ENCODE measurements around the gene NDUFB7. TPM values are rescaled to one million over a fixed set of nuclear protein-coding genes. Genes with fewer than 3 reads are reported as not detected.

NDUFB7 gene
- polyA plus RNA-seq, 12 donors, result 56.7 to 137 (median 100) TPM; not detected in 1

- DNase-seq, result no peak
These were observed 43.2 kb downstream of the NDUFB7 start for GRCh38 chr19:14528419-14529253.

DNA sequence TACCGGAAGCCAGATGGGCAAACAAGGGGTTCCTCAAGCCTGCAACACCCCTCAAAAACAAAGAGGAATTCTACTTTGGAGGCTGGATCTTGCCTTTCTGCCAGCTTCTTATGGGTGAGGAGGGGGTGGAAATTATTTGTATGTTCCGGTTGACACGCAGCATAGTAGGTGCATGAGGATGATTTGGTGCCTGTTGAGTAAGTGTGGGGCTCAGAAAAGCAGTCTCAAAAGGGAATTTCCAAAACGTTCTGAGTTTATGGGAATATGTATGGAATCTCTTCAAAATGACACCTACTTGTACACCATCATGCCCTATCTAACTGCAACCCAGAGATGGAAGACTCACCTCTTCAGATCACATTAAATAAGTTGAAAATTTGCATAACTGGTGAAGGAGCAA is 45.4 kb downstream of the NDUFB7 start:
- DNase-seq, result no peak

DNA sequence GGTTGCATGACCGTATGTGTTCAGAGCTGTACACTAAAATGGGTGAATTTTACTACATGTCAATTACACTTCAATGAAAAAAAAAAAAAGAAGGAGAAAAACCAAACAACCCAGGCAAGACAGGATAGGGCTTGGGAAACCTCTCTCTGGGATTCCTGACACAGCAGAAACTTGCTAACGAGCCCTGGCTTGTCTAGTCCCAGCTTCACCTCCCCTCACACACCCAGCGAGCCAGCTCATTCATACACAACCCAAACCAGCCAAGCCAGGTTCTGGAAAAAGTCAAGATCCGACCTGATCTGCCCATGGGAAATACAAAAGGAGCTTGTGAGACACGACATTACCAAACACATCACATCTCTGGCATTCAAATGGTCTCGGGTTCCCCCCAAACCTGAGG is 46.1 kb downstream of the NDUFB7 start:
- no peak for DNase-seq

DNA sequence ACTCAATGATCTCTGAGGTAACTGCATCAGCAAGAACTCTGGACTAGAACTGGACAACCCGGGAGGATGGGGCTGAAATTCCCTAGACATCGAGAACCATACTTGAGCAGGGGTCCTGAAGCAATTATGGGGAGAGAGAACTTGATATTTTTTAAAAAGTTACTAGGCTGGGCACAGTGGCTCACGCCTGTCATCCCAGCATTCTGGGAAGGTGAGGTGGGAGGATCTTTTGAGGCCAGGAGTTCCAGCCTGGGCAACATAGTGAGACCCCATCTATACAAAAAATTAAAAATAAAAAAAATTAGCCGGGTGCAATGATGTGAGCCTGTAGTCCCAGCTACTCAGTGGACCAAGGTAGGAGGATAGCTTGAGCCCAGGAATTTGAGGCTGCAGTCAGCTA is 51.3 kb downstream of the NDUFB7 start:
- no peak for DNase-seq

DNA sequence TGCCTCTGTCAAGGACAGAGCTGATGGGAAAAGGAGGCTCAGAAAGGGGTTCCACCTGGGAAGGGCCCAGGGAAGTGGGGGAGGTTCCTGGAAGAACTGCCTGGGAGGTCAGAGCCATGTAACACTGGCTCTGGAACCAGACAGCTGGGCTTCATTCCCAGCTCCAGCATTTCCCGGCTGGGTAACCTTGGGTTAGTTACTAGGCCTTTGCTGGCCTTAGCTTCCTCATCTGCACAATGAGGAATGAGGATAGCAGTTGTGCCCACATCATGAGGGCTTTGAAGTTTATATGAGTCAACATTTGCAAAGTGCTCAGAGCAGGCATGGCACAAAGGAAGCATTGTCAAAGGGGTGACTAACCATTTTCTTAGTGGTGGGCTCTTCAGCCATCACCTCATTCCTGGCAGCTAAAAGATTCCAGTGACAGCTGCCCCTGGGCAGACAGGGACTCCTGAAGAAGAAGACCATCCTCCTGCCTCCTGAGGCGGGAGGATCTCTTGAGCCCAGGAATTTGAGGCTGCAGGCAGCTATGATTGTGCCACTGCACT is 51.9 kb downstream of the NDUFB7 start:
- DNase-seq, result no peak

- no peak for DNase-seq
These were observed 52.5 kb downstream of the NDUFB7 start for GRCh38 chr19:14519245-14519859.

GRCh38 chr19:14517840-14518505 is 53.9 kb downstream of the NDUFB7 start, which contains the start of gene DNAJB1:
TSS of gene DNAJB1 (minus strand) at chr19:14518397. CDS start at chr19:14518349, 48 bp downstream.
- peak; percentile 79 for DNase-seq

DNA sequence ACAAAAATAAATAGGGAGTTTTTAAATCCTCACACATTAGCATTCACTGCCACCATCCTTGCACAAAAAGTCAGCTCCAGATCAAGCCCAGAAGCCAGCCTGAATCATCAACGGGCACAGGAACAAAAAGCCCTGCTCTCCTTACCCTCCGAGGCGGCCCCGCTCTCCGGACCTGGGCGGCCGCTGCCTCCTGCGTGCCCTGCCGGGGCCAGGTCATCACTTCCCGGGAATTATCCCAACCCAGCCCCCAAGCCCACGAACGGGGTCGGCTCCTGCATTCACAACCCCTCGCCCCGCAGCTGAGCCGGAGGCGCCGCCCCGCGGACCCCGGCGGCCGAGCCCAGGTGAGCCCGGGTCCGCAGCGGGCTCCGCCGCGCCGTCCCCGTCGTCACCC is 54.4 kb downstream of the NDUFB7 start:
- DNase-seq, result no peak

DNA sequence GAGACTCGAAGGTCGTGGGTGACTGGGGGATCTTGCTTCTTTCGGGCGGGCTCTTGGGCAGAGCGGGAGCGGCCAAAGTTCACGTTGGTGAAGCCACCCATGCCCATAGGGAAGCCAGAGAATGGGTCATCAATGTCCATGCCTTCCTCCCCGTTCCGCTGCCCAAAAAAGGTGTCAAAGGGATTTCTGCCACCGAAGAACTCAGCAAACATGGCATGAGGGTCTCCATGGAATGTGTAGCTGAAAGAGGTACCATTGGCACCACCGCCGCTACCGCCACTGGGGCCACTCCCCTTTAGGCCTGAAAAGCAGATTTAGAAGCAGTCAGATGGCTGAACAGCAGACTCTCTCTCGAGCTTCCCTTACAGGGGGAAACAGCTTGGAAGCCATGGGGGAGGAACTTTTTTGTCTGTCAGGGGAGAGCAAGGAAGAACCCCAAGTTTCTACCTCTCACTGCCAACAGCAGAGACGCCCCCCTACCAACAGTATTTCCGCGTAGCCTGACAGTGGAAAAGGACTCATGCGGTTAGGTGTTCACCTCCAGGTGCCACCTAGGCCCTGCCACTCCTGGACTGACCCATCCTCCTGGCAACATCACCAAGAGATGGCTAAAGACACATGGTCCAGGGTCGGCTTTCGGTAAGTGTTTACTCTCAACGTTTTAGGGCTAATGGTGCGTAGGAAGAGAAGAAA is 55.0 kb downstream of the NDUFB7 start:
- DNase-seq, result no peak

Other genes starting within 250 kb of the NDUFB7 start
- gene ADGRE5, start 190.6 kb downstream of the NDUFB7 start, polyA plus RNA-seq (ENCODE audit: insufficient read length in 12 of 12), result 10 to 100 TPM in 11 of 12 donors, not detected in 1; 36.8 to 69.5 (median 50.5) TPM
- gene DDX39A, start 152.7 kb downstream of the NDUFB7 start, polyA plus RNA-seq (ENCODE audit: insufficient read length in 12 of 12), result 10 to 100 TPM in 11 of 12 donors, not detected in 1; 35.6 to 55.0 (median 41.8) TPM
- 10 to 100 TPM in 11 of 12 donors, not detected in 1; 41.3 to 73.8 (median 53.7) TPM for gene PKN1, start 138.8 kb downstream of the NDUFB7 start, polyA plus RNA-seq (ENCODE audit: insufficient read length in 12 of 12)
- under 1 TPM in 3 of 12 donors, not detected in 9; 0.11 to 0.12 (median 0.12) TPM for gene PTGER1, start 96.7 kb downstream of the NDUFB7 start, polyA plus RNA-seq (ENCODE audit: insufficient read length in 12 of 12)
- gene GIPC1, start 75.9 kb downstream of the NDUFB7 start, polyA plus RNA-seq (ENCODE audit: insufficient read length in 12 of 12), result 10 to 100 TPM in 11 of 12 donors, not detected in 1; 28.6 to 60.6 (median 38.0) TPM
- 10 to 100 TPM in 11 of 12 donors, not detected in 1; 68.0 to 89.3 (median 76.1) TPM for gene DNAJB1, start 53.7 kb downstream of the NDUFB7 start, polyA plus RNA-seq (ENCODE audit: insufficient read length in 12 of 12)
- gene TECR, start 42.5 kb downstream of the NDUFB7 start, polyA plus RNA-seq (ENCODE audit: insufficient read length in 12 of 12), result 100 to 1,000 TPM in 7 of 12 donors, 10 to 100 TPM in 4, not detected in 1; 73.9 to 183 (median 113) TPM
- under 1 TPM in 4 of 12 donors, not detected in 8; 0.09 to 0.66 (median 0.13) TPM for gene CLEC17A, start 11.0 kb upstream of the NDUFB7 start, polyA plus RNA-seq (ENCODE audit: insufficient read length in 12 of 12)
- under 1 TPM in 5 of 12 donors, not detected in 7; 0.09 to 0.70 (median 0.16) TPM for gene ADGRE3, start 102.8 kb upstream of the NDUFB7 start, polyA plus RNA-seq (ENCODE audit: insufficient read length in 12 of 12)
- 10 to 100 TPM in 11 of 12 donors, not detected in 1; 13.6 to 31.6 (median 17.8) TPM for gene ZNF333, start 118.0 kb upstream of the NDUFB7 start, polyA plus RNA-seq (ENCODE audit: insufficient read length in 12 of 12)
- 10 to 100 TPM in 1 of 12 donors, 1 to 10 TPM in 6, under 1 TPM in 4, not detected in 1; 0.38 to 11.5 (median 1.2) TPM for gene ADGRE2, start 206.5 kb upstream of the NDUFB7 start, polyA plus RNA-seq (ENCODE audit: insufficient read length in 12 of 12)

Data from muscle of arm (tissue), 12 donors.